DMS 273 treated with DMSO at 0.1 percent for 48 hours (cell line): ENCODE measurements around the gene ARNT2.

Experiments used
- DNase-seq: peaks from one replicate; lab custom pipeline; 2025; lab: John Stamatoyannopoulos, UW

Gene ARNT2

DNA sequence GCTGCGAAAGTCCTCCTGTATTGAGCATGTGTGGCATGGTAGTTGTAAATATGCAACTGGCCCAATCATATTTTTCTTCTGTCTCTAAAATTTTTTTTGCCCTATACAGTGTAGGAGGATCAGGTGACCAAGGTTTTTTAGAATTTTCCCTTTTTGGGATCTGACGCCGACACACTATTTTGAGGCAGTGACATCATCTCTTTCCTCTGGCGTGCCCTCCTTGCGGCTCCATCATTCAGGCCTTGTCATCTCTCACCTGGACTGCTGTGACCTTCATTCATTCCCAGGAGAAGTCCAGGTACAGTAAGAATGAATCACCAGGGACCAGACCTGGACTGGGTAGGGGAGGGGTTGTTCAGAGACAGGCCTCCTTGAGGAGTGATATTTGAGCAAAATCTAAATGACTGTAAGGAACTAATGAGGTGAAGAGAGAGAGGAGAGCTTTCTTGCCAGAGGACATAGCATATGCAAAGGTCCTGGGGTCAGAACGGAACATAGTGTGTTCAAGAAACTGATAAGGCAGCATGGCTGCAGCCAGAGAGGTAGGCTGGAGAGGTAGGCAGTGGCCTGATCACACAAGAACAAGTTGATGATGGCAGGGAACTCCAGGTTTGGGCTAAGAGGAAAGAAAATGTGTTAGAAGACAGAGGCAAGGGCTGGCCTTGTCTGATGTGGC is 38.7 kb downstream of the ARNT2 start:
- DNase-seq = no peak

DNA sequence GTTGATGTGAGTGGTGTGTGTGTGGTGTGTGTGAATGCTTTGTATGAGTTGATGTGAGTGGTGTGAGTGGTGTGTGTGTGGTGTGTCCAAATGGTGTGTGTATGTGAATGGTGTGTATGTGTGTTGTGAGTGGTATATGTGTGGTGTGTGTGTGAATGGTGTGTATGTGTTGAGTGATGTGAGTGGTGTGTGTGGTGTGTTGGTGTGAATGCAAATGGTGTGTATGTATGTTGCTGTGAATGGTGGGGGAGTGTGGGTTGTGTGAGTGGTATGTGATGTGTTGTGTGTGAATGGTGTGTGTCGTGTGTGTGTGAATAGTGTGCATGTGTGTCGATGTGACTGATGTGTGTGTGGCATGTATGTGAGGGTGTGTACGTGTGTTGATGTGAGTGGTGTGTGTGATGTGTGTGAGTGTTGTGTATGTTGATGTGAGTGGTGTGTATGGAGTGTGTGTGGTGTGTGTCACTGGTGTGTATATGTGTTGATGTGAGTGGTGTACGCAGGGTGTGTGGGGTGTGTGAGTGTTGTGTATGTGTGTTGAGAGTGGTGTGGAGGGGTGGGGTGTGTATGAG is 40.6 kb downstream of the ARNT2 start:
- no peak for DNase-seq

DNA sequence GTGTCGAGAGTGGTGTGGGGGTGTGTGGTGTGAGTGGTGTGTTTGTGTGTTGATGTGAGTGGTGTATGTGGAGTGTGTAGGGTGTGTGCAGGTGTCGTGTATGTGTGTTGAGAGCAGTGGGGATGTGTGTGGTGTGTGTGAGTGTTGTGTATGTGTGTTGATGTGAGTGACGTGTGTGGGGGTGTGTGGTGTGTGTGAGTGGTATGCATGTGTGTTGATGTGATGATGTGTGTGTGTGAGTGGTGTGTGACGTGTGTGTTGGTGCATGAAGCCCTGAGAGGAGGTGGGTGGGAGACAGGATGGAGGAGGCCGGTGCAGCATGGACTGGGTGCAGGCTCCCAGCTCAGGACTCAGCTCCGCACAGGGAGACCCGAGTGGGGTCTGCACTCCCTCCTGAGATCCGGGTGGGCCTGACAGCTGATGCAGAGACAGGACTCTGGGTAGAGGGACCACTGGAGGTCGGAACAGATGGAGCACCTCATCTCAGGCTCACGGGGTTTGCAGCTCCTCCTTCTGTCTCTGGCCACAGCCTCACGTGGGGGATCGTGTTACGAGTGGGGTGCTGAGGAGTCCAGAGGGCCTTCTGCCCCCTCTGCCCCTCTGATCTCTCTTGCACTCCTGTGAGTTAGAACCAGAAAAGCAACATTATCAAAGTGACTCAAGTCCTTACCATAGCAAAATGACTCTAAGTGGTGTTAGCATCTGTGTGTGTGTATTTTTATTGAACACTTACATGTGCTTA is 41.3 kb downstream of the ARNT2 start:
- DNase-seq = no peak

GRCh38 chr15:80447077-80447476 is 42.9 kb downstream of the ARNT2 start:
- DNase-seq = no peak

DNA sequence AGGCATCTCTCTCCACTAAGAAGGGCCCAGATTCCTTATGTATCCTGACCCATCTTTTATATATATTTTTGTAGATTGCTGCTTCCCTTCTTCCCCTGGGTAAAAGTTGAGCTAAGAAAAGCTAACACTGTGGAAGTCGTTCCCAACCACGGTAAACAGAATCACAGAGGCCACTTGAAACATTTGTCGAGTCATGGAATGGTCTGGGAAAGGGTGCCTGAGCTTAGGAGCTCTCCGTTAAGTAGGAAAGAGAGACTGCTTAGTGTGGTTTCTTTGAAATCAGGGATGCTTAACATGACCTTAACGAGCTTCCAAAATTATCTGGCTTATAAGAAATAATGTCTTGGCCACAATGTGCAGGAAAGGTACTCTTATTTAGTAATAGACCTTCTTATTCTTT is 45.6 kb downstream of the ARNT2 start:
- no peak for DNase-seq

DNA sequence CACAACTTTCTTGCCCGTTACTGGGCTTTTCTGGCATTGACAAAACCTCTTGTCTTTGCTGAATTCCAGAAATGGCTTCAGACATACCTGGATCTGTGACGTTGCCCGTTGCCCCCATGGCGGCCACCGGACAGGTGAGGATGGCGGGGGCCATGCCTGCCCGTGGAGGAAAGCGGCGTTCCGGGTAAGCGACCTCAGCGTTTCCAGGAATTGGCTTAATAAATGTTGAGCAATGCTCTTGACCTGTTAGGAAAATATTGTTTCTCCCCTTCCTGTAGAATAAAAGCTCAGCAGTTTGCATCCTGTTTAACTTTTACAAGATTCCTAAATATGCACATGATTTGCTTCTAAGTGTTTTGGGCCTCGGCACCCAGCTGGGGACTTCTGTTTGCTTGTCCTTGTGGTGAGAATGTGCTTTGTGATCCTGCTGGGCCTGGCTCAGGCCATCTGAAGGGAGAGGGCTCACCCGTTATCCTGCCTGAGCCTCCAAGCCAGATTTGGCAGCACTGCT is 46.7 kb downstream of the ARNT2 start:
- DNase-seq = no peak

- DNase-seq = no peak
Measured at GRCh38 chr15:80452166-80452565, 48.0 kb downstream of the ARNT2 start.

GRCh38 chr15:80455051-80455648 is 51.0 kb downstream of the ARNT2 start:
- DNase-seq = no peak

- DNase-seq = no peak
Measured at GRCh38 chr15:80455668-80456442, 51.7 kb downstream of the ARNT2 start.

DNA sequence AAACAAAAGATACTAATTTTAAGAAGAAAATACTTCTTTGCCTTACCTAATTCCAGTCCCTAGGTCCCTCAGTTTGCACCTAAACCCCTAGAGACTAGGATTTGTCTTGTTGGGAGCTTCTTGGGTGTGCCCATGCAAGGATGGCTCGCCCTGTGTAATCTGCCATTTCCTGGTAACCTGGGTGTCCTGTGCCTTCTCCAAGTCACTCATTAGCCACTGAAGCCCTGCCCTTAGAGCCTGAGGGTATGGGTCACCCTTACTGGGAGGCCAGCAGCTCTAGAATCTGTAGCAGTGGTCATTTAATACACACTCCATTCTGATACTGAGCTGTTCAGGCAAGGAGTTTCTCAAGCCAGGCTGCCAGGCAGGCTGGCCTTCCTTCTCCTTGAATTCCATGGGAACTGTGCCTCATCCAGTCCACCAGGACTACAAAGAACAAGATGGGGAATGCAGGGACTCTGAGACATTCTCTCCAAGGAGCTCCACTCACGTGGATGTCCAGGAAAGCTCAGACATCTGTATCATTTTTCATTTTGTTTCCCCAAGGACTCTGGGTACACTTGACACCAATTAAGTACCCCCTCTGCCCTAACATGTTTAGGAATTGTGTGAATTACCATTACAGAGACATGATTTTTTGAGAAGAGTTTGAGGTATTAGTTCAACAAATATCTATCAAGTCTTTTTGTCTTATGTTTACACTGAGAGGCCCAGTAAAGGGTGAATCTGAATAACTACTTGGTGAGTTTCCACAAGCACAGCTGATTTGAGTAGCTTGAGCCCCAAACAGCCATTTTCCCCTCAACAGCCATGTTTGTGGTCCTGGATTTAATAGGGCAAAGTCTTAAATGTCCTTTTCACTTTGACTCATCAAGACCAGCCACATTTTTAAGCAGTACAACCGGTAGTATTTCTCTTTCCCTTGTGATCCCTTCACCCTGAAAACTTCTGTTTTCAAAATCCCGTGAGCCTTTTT is 52.6 kb downstream of the ARNT2 start:
- no peak for DNase-seq

DNA sequence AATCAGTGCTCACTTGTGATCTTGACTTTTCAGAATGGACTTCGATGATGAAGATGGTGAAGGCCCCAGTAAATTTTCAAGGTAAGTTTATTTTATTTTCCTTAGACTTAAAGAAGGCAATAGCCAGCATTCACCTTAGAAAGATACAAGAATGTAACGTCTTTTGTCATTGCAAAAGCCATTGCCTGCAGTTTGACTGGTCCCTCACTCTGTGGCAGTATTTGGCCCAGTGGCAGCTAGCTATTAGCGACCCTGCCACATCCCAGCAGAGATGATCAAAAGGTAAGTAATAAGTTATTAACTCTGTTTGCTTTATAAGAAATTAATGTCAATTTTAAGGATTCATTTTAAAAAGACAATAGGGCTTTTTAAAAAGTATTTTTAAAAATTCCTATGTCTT is 53.7 kb downstream of the ARNT2 start:
- DNase-seq = no peak

- no peak for DNase-seq
Measured at GRCh38 chr15:80458580-80458979, 54.4 kb downstream of the ARNT2 start.

- DNase-seq = no peak
Measured at GRCh38 chr15:80459380-80459779, 55.2 kb downstream of the ARNT2 start.

GRCh38 chr15:80459818-80460217 is 55.6 kb downstream of the ARNT2 start:
- no peak for DNase-seq

GRCh38 chr15:80461356-80462095 is 57.3 kb downstream of the ARNT2 start:
- DNase-seq = no peak

GRCh38 chr15:80462111-80462510 is 57.9 kb downstream of the ARNT2 start:
- DNase-seq = no peak

DNA sequence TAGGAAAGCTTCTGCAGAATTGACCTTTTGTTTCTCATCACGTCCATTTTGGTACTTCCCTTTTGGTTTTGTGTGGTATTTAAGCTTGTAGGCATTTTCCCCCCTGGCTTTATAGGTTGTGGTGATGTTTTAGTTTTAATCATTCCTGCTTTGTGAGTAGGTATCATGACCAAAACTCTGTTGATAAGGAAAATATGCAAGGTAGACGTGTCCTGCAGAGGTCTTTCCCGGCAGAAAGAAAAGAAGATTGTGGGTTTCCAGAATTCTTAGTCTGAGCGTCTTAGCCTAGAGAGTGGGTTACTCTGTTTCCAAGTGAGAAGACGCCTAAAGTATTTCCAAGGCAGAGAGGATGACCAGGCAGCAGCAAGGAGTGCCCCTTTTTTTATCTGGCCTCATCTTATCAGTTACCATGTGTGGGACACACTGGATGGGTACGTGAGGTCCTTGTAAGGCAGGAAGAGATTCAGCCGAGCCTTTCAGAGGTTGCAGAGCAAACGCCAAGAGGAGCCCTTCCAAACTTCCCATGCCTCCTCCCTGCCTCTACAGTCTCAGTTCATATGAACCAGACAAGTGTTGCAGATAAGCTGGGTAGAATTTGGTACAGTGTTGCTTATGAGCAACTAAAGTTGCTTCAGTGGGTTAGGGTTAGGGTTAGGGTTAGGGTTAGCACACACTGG is 58.8 kb downstream of the ARNT2 start:
- DNase-seq = no peak

GRCh38 chr15:80464951-80465625 is 60.9 kb downstream of the ARNT2 start:
- DNase-seq = no peak

DNA sequence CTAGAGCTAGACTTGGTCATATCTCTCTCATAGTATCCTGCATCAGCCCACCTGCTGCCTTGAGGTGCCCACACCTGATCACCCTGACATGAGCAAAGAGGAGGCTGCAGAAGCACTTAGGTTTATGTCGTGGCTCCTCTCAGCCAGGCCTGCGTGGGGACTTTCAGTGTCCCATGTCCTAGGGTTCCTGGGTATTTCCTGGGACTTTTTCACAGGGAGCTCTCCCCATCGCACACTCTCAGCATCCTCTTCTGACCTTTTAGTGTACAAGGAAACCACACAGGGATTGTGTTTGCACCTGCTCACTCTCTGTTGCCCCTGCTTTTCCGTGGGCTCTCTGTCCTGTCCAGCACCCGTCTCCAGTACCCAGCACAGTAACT is 61.4 kb downstream of the ARNT2 start:
- no peak for DNase-seq
